GM12873 (cell line): Measurements from ENCODE around the gene HADHA.

Experiments used
- CTCF ChIP-seq: IDR thresholded peaks from 2 replicates; pipeline ENCODE4 v1.5.1; 2012; ENCODE audit warnings: low read depth, mild to moderate bottlenecking, moderate library complexity, low read length, control low read depth; ENCODE audit not compliant: insufficient read depth; ENCODE audit errors: missing control alignments

HADHA gene

GRCh38 chr2:26255759-26256384, 11.4 kb upstream of the HADHA start:
- TF ChIP-seq CTCF, result no peak

GRCh38 chr2:26251893-26252292, 7.5 kb upstream of the HADHA start:
- no peak for TF ChIP-seq CTCF

GRCh38 chr2:26249625-26250024, 5.2 kb upstream of the HADHA start:
- no peak for TF ChIP-seq CTCF

- no peak for TF ChIP-seq CTCF
These were observed 2.4 kb upstream of the HADHA start for GRCh38 chr2:26246818-26247217.

GRCh38 chr2:26245810-26246209, 1.4 kb upstream of the HADHA start:
- no peak for TF ChIP-seq CTCF

- no peak for TF ChIP-seq CTCF
These were observed 850 bp upstream of the HADHA start for GRCh38 chr2:26245231-26245732.

- TF ChIP-seq CTCF, result no peak
These were observed 743 bp downstream of the HADHA start for GRCh38 chr2:26243470-26244308.
